GM19467 (cell line): ENCODE results near the gene EIF3J.
"Not testable (repeated sequence)": the region's sequence is repeated elsewhere in the genome, so short reads cannot be mapped to it uniquely, and the experiment has no call there.

Experiments used
- ATAC-seq: cut with Tn5 transposase; IDR thresholded peaks from one replicate; pipeline ENCODE4 v1.9.1; 2021; ENCODE audit warnings: mild to moderate bottlenecking, moderate library complexity; ENCODE audit not compliant: unreplicated experiment

EIF3J gene

GRCh38 chr15:44541282-44541958 lies 4.5 kb downstream of the EIF3J start:
- no peak for ATAC-seq

- ATAC-seq, result no peak
Measured at GRCh38 chr15:44542596-44542995, 5.6 kb downstream of the EIF3J start.

- ATAC-seq, result not testable (repeated sequence)
Measured at GRCh38 chr15:44544745-44545144, 7.8 kb downstream of the EIF3J start.

- no peak for ATAC-seq
Measured at GRCh38 chr15:44545913-44546802, 9.2 kb downstream of the EIF3J start.

- not testable (repeated sequence) for ATAC-seq
Measured at GRCh38 chr15:44549152-44549551, 12.2 kb downstream of the EIF3J start.

GRCh38 chr15:44550256-44550655 lies 13.3 kb downstream of the EIF3J start:
- no peak for ATAC-seq

- ATAC-seq, result no peak
Measured at GRCh38 chr15:44550734-44551133, 13.8 kb downstream of the EIF3J start.

GRCh38 chr15:44554934-44555723 lies 18.2 kb downstream of the EIF3J start:
- ATAC-seq, result no peak

- not testable (repeated sequence) for ATAC-seq
Measured at GRCh38 chr15:44560926-44561325, 24.0 kb downstream of the EIF3J start.

- no peak for ATAC-seq
Measured at GRCh38 chr15:44565387-44566154, 28.6 kb downstream of the EIF3J start.

- ATAC-seq, result no peak
Measured at GRCh38 chr15:44566155-44566540, 29.2 kb downstream of the EIF3J start.

- no peak for ATAC-seq
Measured at GRCh38 chr15:44568338-44568737, 31.4 kb downstream of the EIF3J start.

GRCh38 chr15:44569316-44569715 lies 32.4 kb downstream of the EIF3J start:
- no peak for ATAC-seq

GRCh38 chr15:44570361-44570760 lies 33.4 kb downstream of the EIF3J start:
- ATAC-seq, result no peak

GRCh38 chr15:44573386-44573785 lies 36.4 kb downstream of the EIF3J start:
- no peak for ATAC-seq

- ATAC-seq, result no peak
Measured at GRCh38 chr15:44574734-44575133, 37.8 kb downstream of the EIF3J start.

- no peak for ATAC-seq
Measured at GRCh38 chr15:44580105-44580504, 43.2 kb downstream of the EIF3J start.

GRCh38 chr15:44584162-44584749 lies 47.3 kb downstream of the EIF3J start:
- no peak for ATAC-seq

- no peak for ATAC-seq
Measured at GRCh38 chr15:44585633-44586032, 48.7 kb downstream of the EIF3J start.

- no peak for ATAC-seq
Measured at GRCh38 chr15:44588541-44588940, 51.6 kb downstream of the EIF3J start.
